Epithelial cell of proximal tubule (primary cell): ENCODE data around the gene ARHGEF4. TPM values are rescaled to one million over a fixed set of nuclear protein-coding genes. Genes with fewer than 3 reads are reported as not detected.

Experiments used
- DNase-seq: peaks from one replicate; pipeline ENCODE4 v3.0.0-alpha.2; 2011; ENCODE audit warnings: low read depth
- H3K4me3 ChIP-seq: 2 replicates; pipeline ENCODE4 v1.5.1; 2011; ENCODE audit warnings: low read depth, mild to moderate bottlenecking, low read length
- total RNA-seq: library from RNA; depleted of rRNA; stranded (reverse); fragments of >200 nt; gene quantifications from 2 replicates; pipeline ENCODE4 v1.2.3, GENCODE V29; 2015
- TF ChIP-seq, protein P1 (sequence below): conservative IDR thresholded peaks from 2 replicates; pipeline ENCODE4 v1.5.1; 2012; ENCODE audit warnings: low read depth, mild to moderate bottlenecking, low read length

Gene ARHGEF4
- total RNA-seq, 1 donor from 2014 or later, result 2.1 TPM

DNA sequence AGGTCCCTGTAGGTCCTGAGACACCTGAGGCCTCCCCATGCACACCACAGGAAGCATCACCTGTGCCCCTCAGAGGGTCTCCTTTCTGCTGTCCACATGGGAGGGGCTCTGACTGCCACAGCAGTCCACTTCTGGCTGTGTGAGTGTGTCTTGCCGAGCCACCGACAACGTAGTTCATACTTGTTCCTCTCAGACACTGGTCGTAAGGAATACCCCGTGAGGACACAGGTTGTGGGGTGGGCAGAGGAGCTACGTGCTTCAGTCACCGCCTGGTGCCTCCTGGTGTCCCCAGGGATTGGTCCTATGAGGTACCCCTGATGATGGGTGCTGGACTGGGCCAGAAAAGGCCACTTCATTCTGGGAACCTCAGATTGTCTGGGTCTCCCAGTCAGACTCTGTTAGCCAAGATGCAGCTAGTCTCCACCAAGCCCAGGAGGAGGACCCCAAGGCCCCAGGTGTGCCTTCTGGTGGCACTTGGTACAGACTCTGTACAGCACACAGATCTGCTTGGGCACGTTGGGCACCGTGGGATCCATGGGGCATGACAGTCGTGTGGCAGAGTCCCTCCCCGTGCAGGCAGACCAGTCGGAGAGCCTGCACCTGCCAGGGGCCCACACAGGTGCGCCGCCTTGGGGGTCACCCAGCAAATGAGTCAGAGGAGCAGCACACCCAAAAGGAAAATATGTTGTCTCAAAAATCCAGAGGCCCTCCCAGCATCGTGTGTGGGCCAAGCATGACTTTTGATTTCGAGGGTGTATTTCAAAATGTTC, 2.5 kb downstream of the ARHGEF4 start:
- DNase-seq, result no peak
- TF ChIP-seq, protein P1, sequence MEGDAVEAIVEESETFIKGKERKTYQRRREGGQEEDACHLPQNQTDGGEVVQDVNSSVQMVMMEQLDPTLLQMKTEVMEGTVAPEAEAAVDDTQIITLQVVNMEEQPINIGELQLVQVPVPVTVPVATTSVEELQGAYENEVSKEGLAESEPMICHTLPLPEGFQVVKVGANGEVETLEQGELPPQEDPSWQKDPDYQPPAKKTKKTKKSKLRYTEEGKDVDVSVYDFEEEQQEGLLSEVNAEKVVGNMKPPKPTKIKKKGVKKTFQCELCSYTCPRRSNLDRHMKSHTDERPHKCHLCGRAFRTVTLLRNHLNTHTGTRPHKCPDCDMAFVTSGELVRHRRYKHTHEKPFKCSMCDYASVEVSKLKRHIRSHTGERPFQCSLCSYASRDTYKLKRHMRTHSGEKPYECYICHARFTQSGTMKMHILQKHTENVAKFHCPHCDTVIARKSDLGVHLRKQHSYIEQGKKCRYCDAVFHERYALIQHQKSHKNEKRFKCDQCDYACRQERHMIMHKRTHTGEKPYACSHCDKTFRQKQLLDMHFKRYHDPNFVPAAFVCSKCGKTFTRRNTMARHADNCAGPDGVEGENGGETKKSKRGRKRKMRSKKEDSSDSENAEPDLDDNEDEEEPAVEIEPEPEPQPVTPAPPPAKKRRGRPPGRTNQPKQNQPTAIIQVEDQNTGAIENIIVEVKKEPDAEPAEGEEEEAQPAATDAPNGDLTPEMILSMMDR, result no peak
- no peak overlapping the region for H3K4me3 ChIP-seq

DNA sequence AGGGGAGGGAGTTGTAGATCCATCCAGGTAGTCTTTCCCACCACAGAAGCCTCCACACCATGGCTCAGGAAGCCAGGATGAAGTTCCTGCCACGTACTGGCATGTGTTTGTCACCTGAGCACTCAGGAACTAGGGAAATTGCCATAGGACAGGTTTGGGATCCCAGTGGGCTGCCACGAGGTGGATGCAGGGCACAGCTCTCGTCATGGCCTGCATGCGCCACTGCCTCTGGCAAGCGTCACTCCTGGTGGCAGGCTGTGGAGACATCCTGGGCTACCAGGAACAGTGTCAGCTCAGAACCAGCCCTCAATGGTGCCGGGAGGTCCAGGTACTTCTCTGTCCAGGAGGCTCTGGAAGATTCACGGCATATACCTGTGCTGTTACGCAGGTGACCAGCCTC, 3.8 kb downstream of the ARHGEF4 start:
- TF ChIP-seq, protein P1, result no peak
- no peak overlapping the region for H3K4me3 ChIP-seq
- DNase-seq, result no peak

DNA sequence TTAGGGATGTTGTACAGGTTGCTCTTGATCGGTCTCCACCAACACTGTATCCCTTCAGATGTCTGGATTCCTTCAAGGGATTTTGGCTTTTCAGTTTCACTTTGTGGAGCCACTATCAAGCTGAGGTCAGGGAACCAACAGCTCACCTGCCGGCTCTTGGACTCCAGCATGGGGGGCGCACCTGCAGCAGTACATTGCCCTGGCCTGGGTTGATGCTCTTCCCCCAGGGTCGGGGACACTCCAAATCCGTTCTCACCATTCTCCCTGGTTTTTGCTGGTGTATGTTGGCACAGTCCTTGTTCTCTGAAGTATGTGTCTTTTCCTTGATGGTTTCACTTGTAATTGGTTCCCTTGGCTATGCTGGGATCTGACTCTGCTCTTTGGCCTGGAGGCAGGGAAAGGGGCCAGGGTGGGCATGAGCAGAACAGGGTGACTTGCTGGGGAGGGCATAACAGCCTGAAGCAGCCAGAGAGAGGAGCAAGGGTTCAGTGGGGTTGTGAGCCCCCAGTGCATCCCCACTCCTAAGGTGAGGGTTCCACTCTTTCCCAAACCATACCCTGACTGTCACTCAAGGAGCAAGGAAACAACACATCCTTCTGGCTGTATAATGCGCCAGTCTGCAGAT, 5.1 kb downstream of the ARHGEF4 start:
- TF ChIP-seq, protein P1, result no peak
- no peak for DNase-seq
- H3K4me3 ChIP-seq, result no peak overlapping the region

DNA sequence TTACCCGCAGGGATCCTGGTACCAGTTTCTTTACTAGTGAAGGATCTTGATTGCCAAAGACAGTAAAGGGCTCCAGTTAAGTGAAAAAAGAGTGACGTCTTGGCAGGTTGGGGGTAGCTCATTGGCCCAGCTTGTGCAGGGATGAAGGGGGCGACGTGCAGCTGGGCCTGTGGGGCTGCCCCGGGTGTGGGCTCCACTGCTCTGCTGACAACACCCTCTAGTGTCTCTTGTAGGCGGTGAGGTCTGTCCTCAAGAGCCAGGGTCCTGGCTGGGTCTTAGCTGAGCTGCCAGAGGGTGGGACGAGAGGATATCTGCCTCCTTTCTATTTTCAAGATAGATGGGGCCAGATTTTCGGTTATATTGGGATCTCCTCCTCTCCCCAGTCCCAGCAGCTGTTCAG, 6.1 kb downstream of the ARHGEF4 start:
- no peak overlapping the region for H3K4me3 ChIP-seq
- TF ChIP-seq, protein P1, result no peak
- no peak for DNase-seq

DNA sequence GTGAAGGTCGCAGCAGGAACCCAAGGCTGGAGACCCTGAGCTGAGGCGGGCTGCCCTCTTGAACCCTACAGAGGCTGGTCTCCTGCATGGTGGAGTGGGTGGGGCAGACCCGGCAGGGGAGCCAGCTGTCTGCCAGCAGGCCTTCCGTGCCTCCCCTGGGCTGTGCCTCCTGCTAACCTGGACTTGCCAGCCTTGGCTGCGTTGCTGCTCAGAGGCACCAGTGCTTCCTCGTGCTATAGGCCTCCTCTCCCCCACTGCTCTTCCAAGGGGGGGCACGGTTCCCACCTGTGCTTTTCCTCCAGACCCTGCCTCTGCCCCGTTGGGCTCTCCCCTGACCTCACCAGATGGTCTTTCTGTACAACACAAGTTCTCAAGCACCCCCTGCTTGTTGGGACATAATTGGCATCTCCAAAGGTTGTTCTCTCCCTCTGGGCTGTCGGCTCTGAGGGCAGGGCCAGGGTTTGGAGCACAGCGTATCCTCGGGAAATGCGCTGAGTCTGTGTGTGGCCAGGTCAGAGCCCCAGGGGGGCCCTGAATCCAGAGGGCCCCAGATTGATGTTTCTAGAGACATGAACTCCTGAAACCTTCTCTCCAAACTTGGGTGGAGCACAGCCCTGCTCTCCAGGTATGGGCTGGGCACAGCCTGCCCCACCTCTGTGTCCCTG, 6.7 kb downstream of the ARHGEF4 start:
- DNase-seq, result no peak
- TF ChIP-seq, protein P1, result no peak

DNA sequence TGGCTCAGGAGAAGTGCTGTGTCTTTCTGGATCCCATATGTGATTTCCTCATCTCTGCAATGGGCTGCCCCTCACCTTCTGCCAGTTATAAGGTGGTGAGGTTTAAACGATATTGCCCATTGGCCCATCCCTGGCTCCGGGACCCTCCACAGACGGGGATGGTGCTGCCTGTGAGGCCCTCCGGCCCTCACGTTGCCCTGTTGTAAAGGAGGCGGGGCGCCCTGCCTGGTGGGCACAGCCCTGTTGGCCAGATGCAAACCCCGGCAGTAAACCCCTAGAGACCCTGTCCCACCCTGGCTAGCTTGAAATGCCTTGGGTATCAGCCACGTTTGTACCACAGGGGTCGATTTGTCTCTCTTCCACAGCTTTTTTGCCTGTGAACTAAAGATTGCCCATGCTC, 7.4 kb downstream of the ARHGEF4 start:
- TF ChIP-seq, protein P1, result no peak
- no peak for DNase-seq
- no peak overlapping the region for H3K4me3 ChIP-seq

More for the DNA sequence above, 6.7 kb downstream of the ARHGEF4 start:
- no peak overlapping the region for H3K4me3 ChIP-seq
